Rectal smooth muscle tissue (tissue), 1 donor: ENCODE data around the gene CCL14.

ENCODE experiments used
- H3K27ac ChIP-seq: one replicate; pipeline ENCODE4 v1.7.0; 2013; ENCODE audit warnings: low read depth, low read length, inconsistent platforms
- H3K27me3 ChIP-seq: one replicate; pipeline ENCODE4 v1.7.0; 2013; ENCODE audit warnings: low read length; ENCODE audit not compliant: control insufficient read depth, insufficient read depth
- H3K36me3 ChIP-seq: one replicate; pipeline ENCODE4 v1.7.0; 2013; ENCODE audit warnings: low read length; ENCODE audit not compliant: control insufficient read depth, insufficient read depth
- H3K4me1 ChIP-seq: one replicate; pipeline ENCODE4 v1.7.0; 2013; ENCODE audit warnings: low read length; ENCODE audit not compliant: control insufficient read depth, insufficient read depth
- H3K4me3 ChIP-seq: one replicate; pipeline ENCODE4 v1.7.0; 2013; ENCODE audit warnings: low read length
- H3K9ac ChIP-seq: one replicate; pipeline ENCODE4 v1.7.0; 2013; ENCODE audit warnings: low read length

CCL14 gene

GRCh38 chr17:35981908-35982330 is 4.6 kb downstream of the CCL14 start:
- Histone ChIP-seq H3K4me3 (no peak overlapping the region), H3K9ac (no peak overlapping the region)

GRCh38 chr17:35981246-35981645 is 5.3 kb downstream of the CCL14 start, which contains the start of gene CCL16:
CCL16 (minus strand) TSS chr17:35981497; CDS start chr17:35981420, 77 bp downstream.
- Histone ChIP-seq H3K4me1 (no peaks in the 10 kb centered on the region), H3K4me3 (no peak within 1 kb of the TSS), H3K36me3 (no peaks in the 10 kb centered on the region), H3K27me3 (no peaks in the 10 kb centered on the region), H3K27ac (no peak within 1 kb of the TSS), H3K9ac (no peak within 1 kb of the TSS)

More at GRCh38 chr17:35981908-35982330, 4.6 kb downstream of the CCL14 start:
- Histone ChIP-seq H3K27ac (no peak overlapping the region), H3K4me1 (no peaks in the 10 kb centered on the region), H3K36me3 (no peaks in the 10 kb centered on the region), H3K27me3 (no peaks in the 10 kb centered on the region)

GRCh38 chr17:35978346-35978745 is 8.2 kb downstream of the CCL14 start:
- H3K4me3 ChIP-seq, result no peak overlapping the region
- no peaks in the 10 kb centered on the region for H3K27me3 ChIP-seq
- H3K27ac ChIP-seq, result no peak overlapping the region
- no peaks in the 10 kb centered on the region for H3K4me1 ChIP-seq
- no peaks in the 10 kb centered on the region for H3K36me3 ChIP-seq
- no peak overlapping the region for H3K9ac ChIP-seq

GRCh38 chr17:35977509-35977908 is 9.0 kb downstream of the CCL14 start:
- Histone ChIP-seq H3K27ac (no peak overlapping the region), H3K27me3 (no peaks in the 10 kb centered on the region), H3K4me1 (no peaks in the 10 kb centered on the region), H3K4me3 (no peak overlapping the region), H3K36me3 (no peaks in the 10 kb centered on the region), H3K9ac (no peak overlapping the region)

GRCh38 chr17:35973333-35974260 is 12.9 kb downstream of the CCL14 start:
- no peaks in the 10 kb centered on the region for H3K4me1 ChIP-seq
- H3K27me3 ChIP-seq, result no peaks in the 10 kb centered on the region
- no peak overlapping the region for H3K9ac ChIP-seq
- H3K4me3 ChIP-seq, result no peak overlapping the region
- no peaks in the 10 kb centered on the region for H3K36me3 ChIP-seq
- H3K27ac ChIP-seq, result no peak overlapping the region

DNA sequence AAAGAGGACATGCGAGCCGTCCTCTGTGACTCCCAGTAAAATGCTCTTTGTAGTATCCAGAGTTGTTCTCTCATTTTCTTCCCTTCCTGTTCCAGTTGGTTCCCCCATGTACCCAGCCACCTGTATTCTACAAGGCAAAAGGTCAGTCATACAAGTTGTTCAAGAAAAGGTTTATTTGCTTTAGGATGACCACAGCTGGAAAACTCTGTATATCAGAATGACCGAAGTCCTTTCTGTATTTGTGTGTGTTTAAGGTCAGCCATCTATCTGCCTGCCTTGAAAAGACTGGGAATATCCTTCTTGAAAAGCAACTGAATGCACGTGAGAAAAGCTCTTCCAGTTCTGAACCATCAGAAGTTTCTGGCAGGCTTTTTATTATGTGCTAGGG is 13.6 kb downstream of the CCL14 start:
- Histone ChIP-seq H3K4me1 (no peaks in the 10 kb centered on the region), H3K27ac (no peak overlapping the region), H3K36me3 (no peaks in the 10 kb centered on the region), H3K4me3 (no peak overlapping the region), H3K9ac (no peak overlapping the region), H3K27me3 (no peaks in the 10 kb centered on the region)

DNA sequence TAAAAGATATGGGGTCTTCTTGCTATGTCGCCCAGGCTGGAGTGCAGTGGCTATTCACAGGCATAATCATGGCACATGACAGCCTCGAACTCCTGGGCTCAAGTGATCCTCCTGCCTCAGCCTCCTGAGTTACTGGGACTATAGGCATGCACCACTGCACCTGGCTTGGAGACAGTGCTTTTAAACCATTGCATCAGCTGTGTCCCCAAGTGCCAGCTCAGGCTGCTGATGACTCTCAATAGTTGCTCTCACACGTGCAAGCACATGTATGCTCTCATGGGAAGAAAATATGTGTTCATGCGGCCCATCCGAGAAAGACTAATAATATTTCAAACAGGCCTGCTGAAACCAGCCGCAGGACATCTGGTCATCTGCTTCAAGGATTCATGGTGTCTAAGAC is 14.0 kb downstream of the CCL14 start:
- no peak overlapping the region for H3K9ac ChIP-seq
- no peak overlapping the region for H3K4me3 ChIP-seq
- H3K36me3 ChIP-seq, result no peaks in the 10 kb centered on the region
- no peaks in the 10 kb centered on the region for H3K27me3 ChIP-seq
- H3K27ac ChIP-seq, result no peak overlapping the region
- H3K4me1 ChIP-seq, result no peaks in the 10 kb centered on the region

DNA sequence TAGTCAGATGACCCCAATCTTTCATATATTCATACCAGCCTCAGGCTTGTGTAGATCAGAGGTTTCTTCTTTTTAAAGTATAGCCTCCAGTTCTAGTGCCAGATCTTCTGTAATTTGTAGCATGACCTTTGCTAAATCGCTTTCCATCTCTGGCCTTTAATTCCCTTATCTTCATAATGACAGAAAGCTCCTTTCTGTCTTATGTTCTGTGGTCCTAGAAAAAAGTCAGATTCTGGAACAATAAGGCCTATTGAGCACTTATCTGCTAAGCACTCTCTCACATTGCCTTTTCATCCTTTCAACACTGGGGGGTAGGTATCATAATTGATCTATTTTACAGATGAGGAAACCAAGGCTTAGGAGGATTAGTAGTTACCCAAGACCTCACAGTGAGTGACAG is 14.5 kb downstream of the CCL14 start:
- Histone ChIP-seq H3K4me3 (no peak overlapping the region), H3K36me3 (no peaks in the 10 kb centered on the region), H3K4me1 (no peaks in the 10 kb centered on the region), H3K27me3 (no peaks in the 10 kb centered on the region), H3K27ac (no peak overlapping the region), H3K9ac (no peak overlapping the region)

DNA sequence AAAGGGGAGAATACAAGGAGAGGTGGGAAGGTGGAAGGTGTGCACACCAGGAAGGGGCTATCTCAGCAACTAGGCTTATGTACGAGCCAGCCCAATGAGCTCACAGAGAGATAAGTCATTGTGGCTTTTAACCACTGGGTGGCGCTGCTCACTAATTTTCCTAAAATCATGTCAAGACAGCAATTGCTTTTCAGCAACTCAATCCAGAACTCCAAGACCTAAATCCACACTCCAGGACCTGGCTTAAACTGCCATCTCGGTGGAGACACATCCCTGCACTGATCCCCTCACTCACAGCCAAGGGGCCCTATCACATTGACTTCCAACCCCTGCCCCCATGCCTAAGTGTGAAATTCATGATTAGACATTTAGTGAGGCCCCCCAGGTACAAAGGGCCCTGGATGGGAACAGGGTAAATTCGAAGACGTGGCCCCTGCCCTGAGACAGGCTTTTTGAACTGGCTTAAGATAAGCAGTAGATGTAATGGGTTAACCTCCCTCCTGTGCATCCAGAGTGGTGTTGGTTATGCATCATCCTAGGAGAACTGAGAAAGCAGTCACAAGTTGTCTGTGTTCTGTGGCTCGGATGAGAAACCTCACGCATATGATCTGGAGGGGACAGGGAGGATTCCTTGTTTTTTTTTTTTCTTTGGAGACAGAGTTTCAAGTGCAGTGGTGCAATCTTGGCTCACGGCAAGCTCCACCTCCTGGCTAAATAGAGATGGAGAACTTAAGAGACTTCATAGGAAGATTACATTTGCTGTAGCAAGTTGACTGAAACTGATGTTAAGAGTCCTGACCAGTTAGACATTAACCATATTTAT is 16.8 kb downstream of the CCL14 start:
- H3K36me3 ChIP-seq, result no peaks in the 10 kb centered on the region
- no peak overlapping the region for H3K9ac ChIP-seq
- no peak overlapping the region for H3K4me3 ChIP-seq
- H3K27ac ChIP-seq, result no peak overlapping the region
- no peaks in the 10 kb centered on the region for H3K27me3 ChIP-seq
- H3K4me1 ChIP-seq, result no peaks in the 10 kb centered on the region

DNA sequence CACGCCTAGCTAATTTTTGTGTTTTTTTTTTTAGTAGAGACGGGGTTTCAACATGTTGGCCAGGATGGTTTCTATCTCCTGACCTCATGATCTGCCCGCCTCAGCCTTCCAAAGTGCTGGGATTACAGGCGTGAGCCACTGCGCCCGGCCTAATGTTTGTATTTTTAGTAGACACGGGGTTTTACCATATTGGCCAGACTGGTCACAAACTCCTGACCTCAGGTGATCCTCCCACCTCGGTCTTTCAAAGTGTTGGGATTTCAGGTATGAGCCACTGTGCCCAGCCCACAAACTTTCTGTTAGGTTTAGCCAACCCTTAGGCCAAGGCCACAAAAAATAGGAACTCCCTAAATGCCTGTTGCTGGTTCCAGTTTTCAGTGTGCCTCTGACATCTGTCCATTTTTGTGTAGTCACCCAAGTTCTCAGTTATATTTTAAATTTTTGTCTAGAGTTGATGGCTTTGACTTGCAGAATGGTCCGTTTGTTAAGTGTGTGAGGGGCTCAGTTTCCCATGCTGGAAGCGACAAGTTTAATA is 17.9 kb downstream of the CCL14 start:
- H3K4me3 ChIP-seq, result no peak overlapping the region
- H3K27ac ChIP-seq, result no peak overlapping the region
- no peaks in the 10 kb centered on the region for H3K4me1 ChIP-seq
- no peaks in the 10 kb centered on the region for H3K36me3 ChIP-seq
- H3K27me3 ChIP-seq, result no peaks in the 10 kb centered on the region
- no peak overlapping the region for H3K9ac ChIP-seq

GRCh38 chr17:35965272-35965671 is 21.3 kb downstream of the CCL14 start:
- no peak overlapping the region for H3K27ac ChIP-seq
- H3K27me3 ChIP-seq, result no peaks in the 10 kb centered on the region
- no peak overlapping the region for H3K9ac ChIP-seq
- no peaks in the 10 kb centered on the region for H3K4me1 ChIP-seq
- no peak overlapping the region for H3K4me3 ChIP-seq
- no peaks in the 10 kb centered on the region for H3K36me3 ChIP-seq

DNA sequence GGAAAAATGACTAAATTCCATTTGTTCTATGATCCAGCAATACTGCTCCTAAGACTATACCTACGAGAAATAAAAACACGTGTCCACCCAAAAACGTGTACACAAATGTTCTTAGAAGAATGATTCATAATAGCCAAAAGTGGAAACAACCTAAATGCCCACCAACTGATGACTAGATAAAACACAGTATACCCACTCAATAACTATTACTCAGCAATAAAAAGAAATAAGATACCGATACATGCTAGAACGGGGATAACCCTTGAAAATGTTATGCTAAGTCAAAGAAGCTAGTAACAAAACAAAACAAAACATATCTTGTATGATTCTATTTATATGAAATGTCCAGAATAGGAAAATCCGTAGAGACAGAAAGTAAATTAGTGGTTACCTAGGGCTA is 22.9 kb downstream of the CCL14 start:
- no peak overlapping the region for H3K9ac ChIP-seq
- no peaks in the 10 kb centered on the region for H3K27me3 ChIP-seq
- H3K27ac ChIP-seq, result no peak overlapping the region
- H3K4me1 ChIP-seq, result no peaks in the 10 kb centered on the region
- H3K4me3 ChIP-seq, result no peak overlapping the region
- H3K36me3 ChIP-seq, result no peaks in the 10 kb centered on the region
